Smooth muscle cell (in vitro differentiated cells): Measurements from ENCODE around the gene BCO2. TPM values are rescaled to one million over a fixed set of nuclear protein-coding genes. Genes with fewer than 3 reads are reported as not detected.

Experiments used
- DNase-seq: peaks from one replicate; lab custom pipeline; 2025; ENCODE audit not compliant: unreplicated experiment; lab: John Stamatoyannopoulos, UW
- H2AFZ ChIP-seq: fragments of 200-600 bp; sonication (generic); 2 replicates; pipeline ENCODE4 v1.6.0; 2016; ENCODE audit warnings: antibody characterized with exemption, low read depth, mild to moderate bottlenecking
- H3F3A ChIP-seq: fragments of 200-600 bp; sonication (generic); 2 replicates; pipeline ENCODE4 v1.6.0; 2017; ENCODE audit warnings: antibody characterized with exemption, low read depth
- H3K27ac ChIP-seq: fragments of 200-600 bp; sonication (generic); 2 replicates; pipeline ENCODE4 v1.5.1; 2016; ENCODE audit warnings: low read depth, mild to moderate bottlenecking
- H3K27me3 ChIP-seq: fragments of 200-600 bp; sonication (generic); 2 replicates; pipeline ENCODE4 v1.6.1; 2016; ENCODE audit warnings: low read depth, mild to moderate bottlenecking
- H3K36me3 ChIP-seq: fragments of 200-600 bp; sonication (generic); 2 replicates; pipeline ENCODE4 v1.5.1; 2016; ENCODE audit warnings: low read depth
- H3K4me1 ChIP-seq: fragments of 200-600 bp; sonication (generic); 2 replicates; pipeline ENCODE4 v1.5.1; 2016; ENCODE audit warnings: low read depth
- H3K4me2 ChIP-seq: fragments of 200-600 bp; sonication (generic); 2 replicates; pipeline ENCODE4 v1.6.0; 2016; ENCODE audit warnings: mild to moderate bottlenecking
- H3K4me3 ChIP-seq: fragments of 200-600 bp; sonication (generic); 2 replicates; pipeline ENCODE4 v1.5.1; 2016; ENCODE audit warnings: mild to moderate bottlenecking
- H3K79me2 ChIP-seq: fragments of 200-600 bp; sonication (generic); 2 replicates; pipeline ENCODE4 v1.6.0; 2016; ENCODE audit warnings: low read depth, mild to moderate bottlenecking
- H3K9ac ChIP-seq: fragments of 200-600 bp; sonication (generic); 2 replicates; pipeline ENCODE4 v1.6.0; 2016; ENCODE audit warnings: low read depth
- H3K9me3 ChIP-seq: fragments of 200-600 bp; sonication (generic); replicated peaks from 2 replicates; pipeline ENCODE4 v1.5.1; 2016; ENCODE audit warnings: low read depth
- H4K20me1 ChIP-seq: fragments of 200-600 bp; sonication (generic); 2 replicates; pipeline ENCODE4 v1.6.0; 2016; ENCODE audit warnings: low read depth
- CTCF ChIP-seq: fragments of 200-600 bp; sonication (generic); IDR thresholded peaks from 2 replicates; pipeline ENCODE4 v1.5.1; 2017; ENCODE audit warnings: borderline replicate concordance, mild to moderate bottlenecking, antibody characterized with exemption; ENCODE audit not compliant: insufficient read depth, poor library complexity, severe bottlenecking
- WGBS: methylation state at CpG from one replicate; pipeline ENCODE4 v1.1.7; 2016; ENCODE audit warnings: low lambda C conversion rate; 5-methylcytosine and 5-hydroxymethylcytosine counted together
- polyA plus RNA-seq: library from polyadenylated mRNA; unstranded; fragments of >200 nt; fragmentation: Nextera tagmentation; extraction: Ambion mirVana; gene quantifications from 2 replicates; pipeline ENCODE4 v1.2.1, GENCODE V29; 2016
- total RNA-seq: library from RNA; depleted of rRNA; stranded (reverse); fragments of >200 nt; gene quantifications from 2 replicates; pipeline ENCODE4 v1.2.3, GENCODE V29; 2014

Gene BCO2
- total and polyA plus RNA-seq, 2 experiments from 2014 or later = 0.82 to 1.8 TPM

GRCh38 chr11:112150517-112150916, 24.8 kb upstream of the BCO2 start:
- Histone ChIP-seq H3K27ac (no peak overlapping the region), H4K20me1 (no peaks in the 10 kb centered on the region)
- WGBS = 88% methylated on average over 5 of the region's 5 CpGs

GRCh38 chr11:112156153-112156955, 19.0 kb upstream of the BCO2 start:
- Histone ChIP-seq H3K4me2 (peak overlapping the region; percentile 73), H3K4me1 (peaks cover 4% of the 10 kb centered on the region)

More at GRCh38 chr11:112150517-112150916, 24.8 kb upstream of the BCO2 start:
- Histone ChIP-seq H3K4me2 (no peak overlapping the region), H3K9ac (no peak overlapping the region), H2AFZ (no peak overlapping the region), H3F3A (no peaks in the 10 kb centered on the region), H3K36me3 (no peaks in the 10 kb centered on the region), H3K4me3 (no peak overlapping the region), H3K9me3 (no peaks in the 10 kb centered on the region), H3K4me1 (no peaks in the 10 kb centered on the region), H3K79me2 (no peaks in the 10 kb centered on the region), H3K27me3 (peaks cover 13% of the 10 kb centered on the region)
- no peak for TF ChIP-seq CTCF
- DNase-seq = no peak

GRCh38 chr11:112156956-112157766, 18.2 kb upstream of the BCO2 start:
- DNase-seq = no peak
- TF ChIP-seq CTCF = no peak
- 51% methylated on average over 4 of the region's 4 CpGs for WGBS
- Histone ChIP-seq H3K27me3 (no peaks in the 10 kb centered on the region), H3K4me1 (peaks cover 4% of the 10 kb centered on the region), H3K9ac (peak overlapping the region; percentile 68), H3K4me2 (peak overlapping the region; percentile 73), H3K9me3 (no peaks in the 10 kb centered on the region), H2AFZ (no peak overlapping the region), H3K4me3 (no peak overlapping the region), H3K36me3 (no peaks in the 10 kb centered on the region), H3K79me2 (no peaks in the 10 kb centered on the region), H3K27ac (peak overlapping the region; percentile 93), H3F3A (peaks cover 7% of the 10 kb centered on the region), H4K20me1 (no peaks in the 10 kb centered on the region)

More at GRCh38 chr11:112156153-112156955, 19.0 kb upstream of the BCO2 start:
- no peaks in the 10 kb centered on the region for H3K36me3 ChIP-seq
- H3K9me3 ChIP-seq = no peaks in the 10 kb centered on the region
- H4K20me1 ChIP-seq = no peaks in the 10 kb centered on the region
- H2AFZ ChIP-seq = no peak overlapping the region
- peaks cover 7% of the 10 kb centered on the region for H3F3A ChIP-seq
- H3K9ac ChIP-seq = peak overlapping the region; percentile 68
- peak overlapping the region; percentile 91 for H3K27ac ChIP-seq
- no peak for TF ChIP-seq CTCF
- H3K27me3 ChIP-seq = peaks cover 3% of the 10 kb centered on the region
- H3K79me2 ChIP-seq = no peaks in the 10 kb centered on the region
- WGBS = 89% methylated on average over 5 of the region's 5 CpGs
- DNase-seq = no peak
- H3K4me3 ChIP-seq = no peak overlapping the region
